Pancreas (tissue), 10 donors: ENCODE results near the gene MYT1. TPM values are rescaled to one million over a fixed set of nuclear protein-coding genes. Genes with fewer than 3 reads are reported as not detected.

ENCODE experiments used
- ATAC-seq, 4 donors: fragments of 200-7000 bp; cut with Tn5 transposase; one replicate each; pipeline versions ENCODE4 v1.8.0 to v1.9.1; 2020; ENCODE audit warnings: mild to moderate bottlenecking in 4 of 4, moderate library complexity in 4 of 4
- DNase-seq, 6 donors: peaks; one replicate each; pipeline ENCODE4 v3.0.0-alpha.2; 2020
- FAIRE-seq: peaks from 2 replicates; lab custom pipeline; 2012; peaks lifted over from hg19 to GRCh38; lab: Jason Lieb, UNC
- H3K27ac ChIP-seq, 4 donors: fragments of 200-600 bp; sonication (generic); 1 replicate in 3 of 4; 2 replicates in 1 of 4; pipeline versions ENCODE4 v1.5.0 to v1.8.0; 2020
- H3K27me3 ChIP-seq, 4 donors: fragments of 200-600 bp; one replicate each; pipeline ENCODE4 v1.8.0; 2021
- H3K36me3 ChIP-seq, 3 donors: fragments of 200-600 bp; sonication (generic) in 1 of 3; one replicate each; pipeline versions ENCODE4 v1.5.0 to v1.8.0; 2020 to 2021
- H3K4me1 ChIP-seq, 3 donors: fragments of 200-600 bp; one replicate each; pipeline ENCODE4 v1.8.0; 2021
- H3K4me3 ChIP-seq, 4 donors: fragments of 200-600 bp; sonication (generic) in 2 of 4; one replicate each; pipeline versions ENCODE4 v1.5.0 to v1.8.0; 2020 to 2021
- H3K9me3 ChIP-seq, 4 donors: fragments of 200-600 bp; one replicate each; pipeline ENCODE4 v1.8.0; 2021
- WGBS, 2 donors: extraction: QIAGEN DNeasy Blood & Tissue Kit; methylation state at CpG; one replicate each; pipeline ENCODE4 v1.1.7; 2013; 5-methylcytosine and 5-hydroxymethylcytosine counted together
- intact Hi-C, 3 donors: fragments of 100-400 bp; cut with DNase I; formaldehyde crosslinking; loops; one replicate each; pipeline versions ENCODE4 v1.11.1 to v1.14.2; 2022
- polyA plus RNA-seq, 2 donors: library from polyadenylated mRNA; stranded (reverse); fragments of 200-250 nt; gene quantifications; one replicate each; pipeline ENCODE4 v1.2.3, GENCODE V29; 2013
- total RNA-seq, 6 donors: library from RNA; stranded (reverse); fragmentation: NEBNext Ultra II Directional in 4 of 6; extraction: Animal tissue kit (Norgen Biotek cat#: 25700) in 4 of 6; gene quantifications; one replicate each; pipeline versions ENCODE4 v1.2.1 to v1.2.4, GENCODE V29; 2021 to 2023
- TF ChIP-seq, protein P1 (sequence below), 4 donors: fragments of 200-600 bp; sonication (generic) in 3 of 4; IDR thresholded peaks; one replicate each; pipeline versions ENCODE4 v1.5.0 to v1.8.0; 2021; ENCODE audit warnings: antibody characterized with exemption in 4 of 4
- donor health status: healthy with polysubstance abuse.
- donor health status: DM: no; HTN: no; CAD: no; lungs with moderate emphysema.
- donor health status: DM: no; HTN: no; CAD: no.
- donor health status: control.
- donor health status: control.
- donor health status: Bipolar disorder and iron deficiency.
- donor health status: DM: yes; HTN: yes; CAD: no.
- donor health status: DM: no; HTN: no; CAD: no.
- donor health status: DM: no; HTN: no; CAD: no.
- donor health status: DM: yes; HTN: yes; CAD: no.

Gene MYT1
- total and polyA plus RNA-seq, 8 donors, result 0.13 to 5.1 (median 0.52) TPM

- Histone ChIP-seq H3K9me3 (no peaks in the 10 kb centered on the region), H3K4me1 (no peaks in the 10 kb centered on the region), H3K27ac (no peak overlapping the region), H3K27me3 (no peaks in the 10 kb centered on the region), H3K36me3 (no peaks in the 10 kb centered on the region), H3K4me3 (no peak overlapping the region)
- intact Hi-C loops, result no loop called here
- DNase-seq, result no peak
- WGBS, 2 donors, result 73 to 80% methylated on average over 5 of the region's 5 CpGs
- no peak for FAIRE-seq
- ATAC-seq, result no peak
- TF ChIP-seq, protein P1, sequence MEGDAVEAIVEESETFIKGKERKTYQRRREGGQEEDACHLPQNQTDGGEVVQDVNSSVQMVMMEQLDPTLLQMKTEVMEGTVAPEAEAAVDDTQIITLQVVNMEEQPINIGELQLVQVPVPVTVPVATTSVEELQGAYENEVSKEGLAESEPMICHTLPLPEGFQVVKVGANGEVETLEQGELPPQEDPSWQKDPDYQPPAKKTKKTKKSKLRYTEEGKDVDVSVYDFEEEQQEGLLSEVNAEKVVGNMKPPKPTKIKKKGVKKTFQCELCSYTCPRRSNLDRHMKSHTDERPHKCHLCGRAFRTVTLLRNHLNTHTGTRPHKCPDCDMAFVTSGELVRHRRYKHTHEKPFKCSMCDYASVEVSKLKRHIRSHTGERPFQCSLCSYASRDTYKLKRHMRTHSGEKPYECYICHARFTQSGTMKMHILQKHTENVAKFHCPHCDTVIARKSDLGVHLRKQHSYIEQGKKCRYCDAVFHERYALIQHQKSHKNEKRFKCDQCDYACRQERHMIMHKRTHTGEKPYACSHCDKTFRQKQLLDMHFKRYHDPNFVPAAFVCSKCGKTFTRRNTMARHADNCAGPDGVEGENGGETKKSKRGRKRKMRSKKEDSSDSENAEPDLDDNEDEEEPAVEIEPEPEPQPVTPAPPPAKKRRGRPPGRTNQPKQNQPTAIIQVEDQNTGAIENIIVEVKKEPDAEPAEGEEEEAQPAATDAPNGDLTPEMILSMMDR (IDR thresholded peaks at IDR 0.05), result no peak
Measured at GRCh38 chr20:64181391-64181790, 17.1 kb downstream of the MYT1 start.

DNA sequence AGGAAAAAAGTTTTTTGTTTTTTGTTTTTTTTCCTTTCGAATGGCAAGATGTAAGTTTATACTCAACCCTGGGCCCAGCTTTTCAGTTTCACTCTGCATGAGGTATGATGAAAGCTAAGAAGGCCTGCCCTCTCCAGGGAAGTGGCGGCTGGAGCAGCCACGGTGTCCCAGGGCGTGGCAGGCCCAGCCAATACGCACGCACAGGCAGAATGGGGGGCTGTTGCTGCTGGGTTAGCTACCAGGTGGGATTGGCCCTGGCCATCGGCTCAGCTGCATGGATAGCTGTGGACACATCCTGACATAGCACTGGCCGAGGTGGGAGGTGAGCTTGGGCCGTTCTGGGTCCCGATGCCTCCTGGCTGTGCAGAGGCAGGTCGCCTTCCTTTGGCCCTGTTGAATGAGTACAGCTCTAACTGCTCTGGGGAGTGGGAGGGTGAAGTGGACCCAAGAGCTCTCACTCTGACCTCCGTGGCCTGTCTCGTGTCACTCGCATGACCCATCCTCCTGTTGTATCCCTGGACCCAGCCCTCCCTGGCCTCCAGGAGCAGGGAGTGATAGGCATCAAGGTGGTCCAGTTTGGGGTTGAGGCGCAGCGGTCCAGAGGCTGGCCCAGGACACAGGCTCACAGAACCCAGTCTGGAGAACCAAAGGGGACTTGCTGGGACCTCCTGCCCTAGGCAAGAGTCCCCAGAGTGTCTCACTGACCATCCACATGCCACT lies 18.1 kb downstream of the MYT1 start:
- no peak for DNase-seq
- no peaks in the 10 kb centered on the region for H3K27me3 ChIP-seq
- no peak for FAIRE-seq
- ATAC-seq, result no peak
- H3K4me3 ChIP-seq, result no peak overlapping the region
- TF ChIP-seq, protein P1 (IDR thresholded peaks at IDR 0.05), result no peak
- no peak overlapping the region for H3K27ac ChIP-seq
- H3K4me1 ChIP-seq, result no peaks in the 10 kb centered on the region
- intact Hi-C loops, result no loop called here
- no peaks in the 10 kb centered on the region for H3K9me3 ChIP-seq
- WGBS, 2 donors, result 79 to 84% methylated on average over 16 of the region's 16 CpGs
- H3K36me3 ChIP-seq, result no peaks in the 10 kb centered on the region

- FAIRE-seq (no peak), ATAC-seq (no peak), DNase-seq (no peak)
- Histone ChIP-seq H3K27me3 (no peaks in the 10 kb centered on the region), H3K4me3 (no peak overlapping the region), H3K27ac (no peak overlapping the region), H3K4me1 (no peaks in the 10 kb centered on the region), H3K9me3 (no peaks in the 10 kb centered on the region), H3K36me3 (no peaks in the 10 kb centered on the region)
- WGBS, 2 donors, result 70 to 83% methylated on average over 2 of the region's 2 CpGs
- intact Hi-C loops, result no loop called here
- TF ChIP-seq, protein P1 (IDR thresholded peaks at IDR 0.05), result no peak
Measured at GRCh38 chr20:64183313-64183712, 19.1 kb downstream of the MYT1 start.

GRCh38 chr20:64184795-64185194 lies 20.5 kb downstream of the MYT1 start:
- Histone ChIP-seq H3K4me3 (no peak overlapping the region), H3K27ac (no peak overlapping the region), H3K36me3 (no peaks in the 10 kb centered on the region), H3K27me3 (no peaks in the 10 kb centered on the region), H3K9me3 (no peaks in the 10 kb centered on the region), H3K4me1 (peaks cover 0 to 11% (median 0%) of the 10 kb centered on the region in 3 donors)
- FAIRE-seq, result no peak
- intact Hi-C loops, result no loop called here
- WGBS, 2 donors, result 61 to 81% methylated on average over 12 of the region's 12 CpGs
- no peak for ATAC-seq
- TF ChIP-seq, protein P1 (IDR thresholded peaks at IDR 0.05), result no peak
- DNase-seq, result no peak

DNA sequence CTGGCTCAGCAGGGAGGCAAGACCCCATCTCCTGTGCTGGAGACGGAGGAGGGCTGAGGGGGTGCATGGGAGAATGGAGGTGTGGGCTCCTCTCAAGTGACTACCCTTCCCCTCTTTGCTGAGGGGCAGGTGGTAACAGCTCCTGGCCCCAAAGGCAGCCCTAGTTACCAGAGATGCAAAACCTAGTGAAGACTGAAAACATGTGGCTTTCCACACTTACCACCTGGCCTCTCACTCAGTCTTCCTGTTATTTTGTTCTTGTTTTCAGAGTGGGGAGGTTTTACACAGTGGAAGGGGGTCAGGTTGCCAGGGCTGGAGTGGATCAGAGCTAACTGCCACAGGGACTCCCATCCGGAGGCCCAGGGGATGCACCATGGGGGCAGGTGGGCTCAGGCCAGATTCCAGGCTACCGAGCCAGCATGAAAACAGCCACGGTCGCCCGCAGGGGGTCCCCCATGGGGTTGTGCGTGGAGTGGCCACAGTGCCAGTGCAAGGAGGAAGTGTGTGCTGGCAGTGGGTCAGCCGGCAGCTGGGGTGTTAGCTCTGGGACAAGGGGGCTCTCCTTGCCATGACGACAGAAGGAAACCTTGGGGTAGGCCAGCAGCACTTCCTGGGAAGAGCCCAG lies 21.1 kb downstream of the MYT1 start:
- Histone ChIP-seq H3K9me3 (no peaks in the 10 kb centered on the region), H3K36me3 (no peaks in the 10 kb centered on the region), H3K27ac (no peak overlapping the region), H3K27me3 (no peaks in the 10 kb centered on the region), H3K4me3 (no peak overlapping the region), H3K4me1 (peaks cover 0 to 15% (median 0%) of the 10 kb centered on the region in 3 donors)
- 58 to 83% methylated on average over 9 of the region's 9 CpGs for WGBS, 2 donors
- no peak for FAIRE-seq
- TF ChIP-seq, protein P1 (IDR thresholded peaks at IDR 0.05), result no peak
- intact Hi-C loops, result no loop called here
- no peak for ATAC-seq
- no peak for DNase-seq
